MM.1S (cell line): Measurements from ENCODE around the gene BST1.
A peak's percentile ranks its signal among the peaks of the same experiment; 100 is the strongest.

Experiments used
- DNase-seq: peaks from one replicate; pipeline ENCODE4 v3.0.0-alpha.2; 2015
- H2AFZ ChIP-seq: fragments of 300-600 bp; sonication (generic); 2 replicates; pipeline ENCODE4 v1.6.0; 2016; ENCODE audit warnings: antibody characterized with exemption, low read length
- H3F3A ChIP-seq: fragments of 300-600 bp; sonication (generic); 2 replicates; pipeline ENCODE4 v1.6.1; 2016; ENCODE audit warnings: mild to moderate bottlenecking, antibody characterized with exemption, low read length, moderate library complexity, mixed read lengths; ENCODE audit not compliant: insufficient read depth
- H3K27ac ChIP-seq: fragments of 300-600 bp; sonication (generic); 2 replicates; pipeline ENCODE4 v1.5.1; 2016; ENCODE audit warnings: mild to moderate bottlenecking, low read length
- H3K27me3 ChIP-seq: fragments of 300-600 bp; sonication (generic); replicated peaks from 2 replicates; pipeline ENCODE4 v1.6.0; 2016; ENCODE audit warnings: low read length; ENCODE audit not compliant: insufficient read depth
- H3K36me3 ChIP-seq: fragments of 300-600 bp; sonication (generic); replicated peaks from 2 replicates; pipeline ENCODE4 v1.6.1; 2016; ENCODE audit warnings: mild to moderate bottlenecking, low read length, mixed read lengths; ENCODE audit not compliant: insufficient read depth
- H3K4me1 ChIP-seq: fragments of 300-600 bp; sonication (generic); 2 replicates; pipeline ENCODE4 v1.6.1; 2016; ENCODE audit warnings: low read length, mixed read lengths
- H3K4me2 ChIP-seq: fragments of 300-600 bp; sonication (generic); 2 replicates; pipeline ENCODE4 v1.6.0; 2016; ENCODE audit warnings: low read depth, low read length
- H3K4me3 ChIP-seq: fragments of 300-600 bp; sonication (generic); 2 replicates; pipeline ENCODE4 v1.5.1; 2016; ENCODE audit warnings: low read length, mixed read lengths
- H3K79me2 ChIP-seq: fragments of 300-600 bp; sonication (generic); 2 replicates; pipeline ENCODE4 v1.6.1; 2016; ENCODE audit warnings: mixed run types, low read length, mixed read lengths
- H3K9ac ChIP-seq: fragments of 300-600 bp; sonication (generic); 2 replicates; pipeline ENCODE4 v1.6.1; 2016; ENCODE audit warnings: low read length, mixed read lengths
- H3K9me2 ChIP-seq: fragments of 300-600 bp; sonication (generic); replicated peaks from 2 replicates; pipeline ENCODE4 v1.6.1; 2016; ENCODE audit warnings: mild to moderate bottlenecking, low read length, mixed read lengths; ENCODE audit not compliant: insufficient read depth
- H3K9me3 ChIP-seq: fragments of 300-600 bp; sonication (generic); replicated peaks from 2 replicates; pipeline ENCODE4 v1.6.1; 2016; ENCODE audit warnings: mild to moderate bottlenecking, low read length, mixed read lengths; ENCODE audit not compliant: insufficient read depth
- H4K20me1 ChIP-seq: fragments of 300-600 bp; sonication (generic); 2 replicates; pipeline ENCODE4 v1.6.1; 2016; ENCODE audit warnings: mild to moderate bottlenecking, low read length, moderate library complexity, mixed read lengths; ENCODE audit not compliant: insufficient read depth
- EZH2 ChIP-seq: fragments of 300-600 bp; sonication (generic); optimal IDR thresholded peaks from 2 replicates; pipeline ENCODE3; 2017; ENCODE audit warnings: low read depth, mild to moderate bottlenecking, antibody characterized with exemption, low read length, mixed read lengths
- EZH2phosphoT487 ChIP-seq: fragments of 300-600 bp; sonication (generic); IDR thresholded peaks from 2 replicates; pipeline ENCODE4 v1.6.1; 2018; ENCODE audit warnings: antibody characterized with exemption, low read length
- TF ChIP-seq, protein P1 (sequence below): fragments of 300-600 bp; sonication (generic); IDR thresholded peaks from 2 replicates; pipeline ENCODE4 v1.5.1; 2016; ENCODE audit warnings: antibody characterized with exemption, low read length, mixed read lengths

The BST1 gene

DNA sequence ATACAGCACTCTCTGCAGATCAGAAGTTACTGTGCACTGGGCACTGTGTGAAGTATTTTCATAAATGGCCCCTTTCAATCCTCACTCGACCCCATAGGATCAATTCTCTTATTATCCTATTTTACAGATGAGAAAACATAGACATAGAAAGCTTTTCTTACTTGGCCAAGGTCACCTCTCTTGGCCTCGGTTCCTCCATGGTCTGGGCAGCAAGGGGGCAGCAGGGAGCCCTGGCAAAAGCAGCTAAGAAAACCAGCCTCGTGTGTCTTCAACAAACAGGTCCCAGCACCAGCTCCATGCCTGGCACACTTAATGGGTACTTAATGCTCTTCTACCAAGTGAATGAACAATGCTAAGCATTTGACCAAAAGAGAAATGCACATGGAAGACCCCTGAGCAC, 34.4 kb downstream of the BST1 start:
- DNase-seq, result no peak
- H3K9ac ChIP-seq, result no peak overlapping the region
- no peak overlapping the region for H3K4me2 ChIP-seq
- H4K20me1 ChIP-seq, result no peaks in the 10 kb centered on the region
- H3K4me3 ChIP-seq, result no peak overlapping the region
- no peaks in the 10 kb centered on the region for H3K27me3 ChIP-seq
- H3K9me3 ChIP-seq, result no peaks in the 10 kb centered on the region
- H3K79me2 ChIP-seq, result no peaks in the 10 kb centered on the region
- no peaks in the 10 kb centered on the region for H3F3A ChIP-seq
- H2AFZ ChIP-seq, result no peak overlapping the region
- no peaks in the 10 kb centered on the region for H3K36me3 ChIP-seq
- TF ChIP-seq EZH2, result no peak
- TF ChIP-seq, protein P1, sequence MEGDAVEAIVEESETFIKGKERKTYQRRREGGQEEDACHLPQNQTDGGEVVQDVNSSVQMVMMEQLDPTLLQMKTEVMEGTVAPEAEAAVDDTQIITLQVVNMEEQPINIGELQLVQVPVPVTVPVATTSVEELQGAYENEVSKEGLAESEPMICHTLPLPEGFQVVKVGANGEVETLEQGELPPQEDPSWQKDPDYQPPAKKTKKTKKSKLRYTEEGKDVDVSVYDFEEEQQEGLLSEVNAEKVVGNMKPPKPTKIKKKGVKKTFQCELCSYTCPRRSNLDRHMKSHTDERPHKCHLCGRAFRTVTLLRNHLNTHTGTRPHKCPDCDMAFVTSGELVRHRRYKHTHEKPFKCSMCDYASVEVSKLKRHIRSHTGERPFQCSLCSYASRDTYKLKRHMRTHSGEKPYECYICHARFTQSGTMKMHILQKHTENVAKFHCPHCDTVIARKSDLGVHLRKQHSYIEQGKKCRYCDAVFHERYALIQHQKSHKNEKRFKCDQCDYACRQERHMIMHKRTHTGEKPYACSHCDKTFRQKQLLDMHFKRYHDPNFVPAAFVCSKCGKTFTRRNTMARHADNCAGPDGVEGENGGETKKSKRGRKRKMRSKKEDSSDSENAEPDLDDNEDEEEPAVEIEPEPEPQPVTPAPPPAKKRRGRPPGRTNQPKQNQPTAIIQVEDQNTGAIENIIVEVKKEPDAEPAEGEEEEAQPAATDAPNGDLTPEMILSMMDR, result peak; percentile 24
- H3K4me1 ChIP-seq, result no peaks in the 10 kb centered on the region
- H3K9me2 ChIP-seq, result no peaks in the 10 kb centered on the region
- no peak overlapping the region for H3K27ac ChIP-seq

DNA sequence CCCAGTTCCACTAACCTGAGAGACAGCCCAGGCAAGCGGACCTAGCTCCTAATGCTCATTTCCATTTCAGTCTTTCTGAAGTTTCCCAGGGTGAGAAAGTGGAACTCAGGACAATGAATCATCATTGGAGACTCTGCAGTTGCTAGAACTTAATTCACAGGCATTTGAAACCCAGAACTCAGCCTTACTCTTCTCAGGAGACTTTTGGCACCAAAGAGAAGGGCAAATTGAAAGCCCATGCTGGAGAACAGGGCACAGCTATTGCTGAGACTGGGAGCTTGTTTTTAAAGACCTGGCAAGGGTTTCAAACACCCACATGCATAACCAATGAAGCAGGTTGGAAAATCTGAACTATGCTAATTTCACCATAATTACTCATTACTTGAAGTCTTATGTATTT, 36.0 kb downstream of the BST1 start:
- no peak for DNase-seq
- Histone ChIP-seq H3K79me2 (no peaks in the 10 kb centered on the region), H2AFZ (no peak overlapping the region)

DNA sequence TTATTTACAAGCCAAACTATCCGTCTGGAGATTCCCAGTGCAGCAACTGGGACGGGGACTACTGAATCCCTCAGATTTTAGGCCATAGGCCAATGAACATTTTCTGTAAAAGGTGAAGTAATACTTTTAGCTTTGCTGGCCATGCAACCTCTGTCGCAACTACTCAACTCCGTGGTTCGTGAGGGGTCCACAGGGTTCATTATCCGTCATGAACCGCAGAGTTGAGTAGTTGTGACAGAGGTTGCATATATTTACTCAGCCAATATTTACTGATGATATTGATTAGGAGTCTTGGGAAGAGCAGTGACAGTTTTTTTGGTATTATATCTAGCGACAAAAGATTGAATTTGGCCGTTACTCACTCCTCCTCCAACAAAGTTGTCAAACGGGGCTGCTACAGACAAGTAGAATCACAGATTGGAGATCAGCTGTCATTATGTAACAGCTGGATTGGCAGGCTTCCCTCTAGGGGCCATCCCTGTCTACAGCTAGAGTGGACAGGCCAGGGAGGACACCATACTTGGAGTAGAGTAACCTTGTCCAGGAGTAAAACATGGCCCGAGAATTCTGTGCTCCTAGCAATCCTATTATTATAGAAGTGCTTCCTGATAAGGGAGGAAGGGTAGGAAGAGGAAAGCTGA, 38.0 kb downstream of the BST1 start:
- no peak for DNase-seq
- Histone ChIP-seq H3K79me2 (no peaks in the 10 kb centered on the region), H3K4me3 (no peak overlapping the region), H2AFZ (no peak overlapping the region), H4K20me1 (no peaks in the 10 kb centered on the region), H3K9me2 (no peaks in the 10 kb centered on the region), H3K27me3 (no peaks in the 10 kb centered on the region), H3F3A (no peaks in the 10 kb centered on the region), H3K27ac (no peak overlapping the region), H3K4me2 (no peak overlapping the region), H3K9me3 (no peaks in the 10 kb centered on the region), H3K9ac (no peak overlapping the region), H3K36me3 (no peaks in the 10 kb centered on the region), H3K4me1 (no peaks in the 10 kb centered on the region)
- TF ChIP-seq, protein P1, result no peak
- TF ChIP-seq EZH2 (no peak), EZH2phosphoT487 (no peak)

More for the DNA sequence above, 36.0 kb downstream of the BST1 start:
- TF ChIP-seq, protein P1, result no peak
- TF ChIP-seq EZH2 (no peak), EZH2phosphoT487 (no peak)
- H4K20me1 ChIP-seq, result no peaks in the 10 kb centered on the region
- no peak overlapping the region for H3K27ac ChIP-seq
- no peak overlapping the region for H3K4me2 ChIP-seq
- H3K9me2 ChIP-seq, result no peaks in the 10 kb centered on the region
- H3K9me3 ChIP-seq, result no peaks in the 10 kb centered on the region
- no peak overlapping the region for H3K9ac ChIP-seq
- H3K4me3 ChIP-seq, result no peak overlapping the region
- no peaks in the 10 kb centered on the region for H3K27me3 ChIP-seq
- H3K4me1 ChIP-seq, result no peaks in the 10 kb centered on the region
- no peaks in the 10 kb centered on the region for H3F3A ChIP-seq
- H3K36me3 ChIP-seq, result no peaks in the 10 kb centered on the region
